Measurements from ENCODE around the gene SPCS2. TPM values are rescaled to one million over a fixed set of nuclear protein-coding genes. Genes with fewer than 3 reads are reported as not detected.

Gene SPCS2
- total RNA-seq, 4 donors from 2014 or later = 4.9 to 126 (median 28.0) TPM

- Histone ChIP-seq H3K4me1 (peaks cover 0 to 6% of the 10 kb centered on the region in 2 donors), H3K4me3 (no peak overlapping the region), H3K9me3 (no peaks in the 10 kb centered on the region), H3K27me3 (no peaks in the 10 kb centered on the region), H3K36me3 (no peaks in the 10 kb centered on the region), H3K27ac (no peak overlapping the region)
- intact Hi-C loops (cut with DNase I; ENCODE audit: low total_unique reads) = no loop called here
- DNase-seq = no peak
- TF ChIP-seq POLR2A (IDR thresholded peaks at IDR 0.05) (no peak), CTCF (IDR thresholded peaks at IDR 0.05) (no peak)
Measured at GRCh38 chr11:74923125-74923524, 25.9 kb upstream of the SPCS2 start.

- no peaks in the 10 kb centered on the region for H3K36me3 ChIP-seq
- TF ChIP-seq POLR2A (IDR thresholded peaks at IDR 0.05) (no peak), CTCF (IDR thresholded peaks at IDR 0.05) (no peak)
- peaks cover 0 to 6% of the 10 kb centered on the region in 2 donors for H3K4me1 ChIP-seq
- H3K9me3 ChIP-seq = no peaks in the 10 kb centered on the region
- H3K27ac ChIP-seq = peak overlapping the region in 1 of 2 donors; percentile 52
- H3K27me3 ChIP-seq = no peaks in the 10 kb centered on the region
- DNase-seq = no peak
- intact Hi-C loops (cut with DNase I; ENCODE audit: low total_unique reads) = no loop called here
- no peak overlapping the region for H3K4me3 ChIP-seq
Measured at GRCh38 chr11:74925281-74925680, 23.8 kb upstream of the SPCS2 start.

GRCh38 chr11:74926304-74927030, 22.6 kb upstream of the SPCS2 start:
- H3K4me1 ChIP-seq = peaks cover 0 to 6% of the 10 kb centered on the region in 2 donors
- H3K9me3 ChIP-seq = no peaks in the 10 kb centered on the region
- no peak overlapping the region for H3K4me3 ChIP-seq
- no peaks in the 10 kb centered on the region for H3K36me3 ChIP-seq
- DNase-seq = no peak
- intact Hi-C loops (cut with DNase I; ENCODE audit: low total_unique reads) = no loop called here
- no peaks in the 10 kb centered on the region for H3K27me3 ChIP-seq
- no peak for TF ChIP-seq CTCF (IDR thresholded peaks at IDR 0.05)
- TF ChIP-seq POLR2A (IDR thresholded peaks at IDR 0.05) = no peak
- H3K27ac ChIP-seq = peak overlapping the region in 1 of 2 donors; percentile 52

- Histone ChIP-seq H3K36me3 (no peaks in the 10 kb centered on the region), H3K4me1 (peaks cover 0 to 6% of the 10 kb centered on the region in 2 donors), H3K4me3 (no peak overlapping the region), H3K27me3 (no peaks in the 10 kb centered on the region), H3K9me3 (no peaks in the 10 kb centered on the region), H3K27ac (no peak overlapping the region)
- DNase-seq = no peak
- TF ChIP-seq POLR2A (IDR thresholded peaks at IDR 0.05) (no peak), CTCF (IDR thresholded peaks at IDR 0.05) (no peak)
- intact Hi-C loops (cut with DNase I; ENCODE audit: low total_unique reads) = no loop called here
Measured at GRCh38 chr11:74927496-74927895, 21.6 kb upstream of the SPCS2 start.
